Progenitor cell of endocrine pancreas (in vitro differentiated cells): ENCODE measurements around the gene SMC5. TPM values are rescaled to one million over a fixed set of nuclear protein-coding genes. Genes with fewer than 3 reads are reported as not detected.

ENCODE experiments used
- DNase-seq: peaks from one replicate; pipeline ENCODE4 v3.0.0; 2021; ENCODE audit warnings: low spot score; ENCODE audit not compliant: unreplicated experiment
- H3K27ac Mint-ChIP-seq: 2 replicates; pipeline ENCODE4 v1.8.0; 2021; ENCODE audit warnings: mild to moderate bottlenecking, moderate library complexity, mixed read lengths
- H3K27me3 Mint-ChIP-seq: 2 replicates; pipeline ENCODE4 v1.8.0; 2021; ENCODE audit warnings: mixed read lengths
- H3K36me3 Mint-ChIP-seq: 2 replicates; pipeline ENCODE4 v1.8.0; 2022; ENCODE audit warnings: mixed read lengths; ENCODE audit not compliant: insufficient read depth
- H3K4me1 Mint-ChIP-seq: 2 replicates; pipeline ENCODE4 v1.8.0; 2021; ENCODE audit warnings: low read depth, mixed read lengths
- H3K4me3 Mint-ChIP-seq: 2 replicates; pipeline ENCODE4 v1.8.0; 2021; ENCODE audit warnings: low read depth, mild to moderate bottlenecking, moderate library complexity, mixed read lengths
- H3K9me3 Mint-ChIP-seq: 2 replicates; pipeline ENCODE4 v1.8.0; 2021; ENCODE audit warnings: low read depth, mixed read lengths
- long read RNA-seq: library from polyadenylated mRNA; unstranded; transcript quantifications from one replicate; pipeline ENCODE4 v2.0.0, GENCODE V29; 2020
- total RNA-seq: library from RNA; stranded (reverse); gene quantifications from 2 replicates; pipeline ENCODE4 v1.2.1, GENCODE V29; 2021
- TF ChIP-seq, protein P1 (sequence below): fragments of 200-600 bp; sonication (generic); IDR thresholded peaks from one replicate; pipeline ENCODE4 v1.5.0; 2021; ENCODE audit warnings: antibody characterized with exemption, mild to moderate bottlenecking; ENCODE audit not compliant: unreplicated experiment

Gene SMC5
- total RNA-seq, result 39.6 and 42.8 TPM in 2 replicates
- long read RNA-seq, full-length matches to known transcripts, result 2 of 105 reads
- long read RNA-seq, partial matches to known transcripts, result 86 of 105 reads
- long read RNA-seq, other reads (novel, unspliced or antisense), result 17 of 105 reads

GRCh38 chr9:70258692-70259511, at the start of gene SMC5:
SMC5 (plus strand) TSS chr9:70258978; CDS start chr9:70259079, 101 bp downstream.
- Mint-ChIP-seq H3K27me3 (no peaks in the 10 kb centered on the region), H3K4me1 (peaks cover 61% of the 10 kb centered on the region), H3K4me3 (peak within 1 kb of the TSS; percentile 88), H3K27ac (peak within 1 kb of the TSS; percentile 97), H3K36me3 (peaks cover 19% of the 10 kb centered on the region), H3K9me3 (no peaks in the 10 kb centered on the region)
- peak; percentile 81 for DNase-seq
- TF ChIP-seq, protein P1, sequence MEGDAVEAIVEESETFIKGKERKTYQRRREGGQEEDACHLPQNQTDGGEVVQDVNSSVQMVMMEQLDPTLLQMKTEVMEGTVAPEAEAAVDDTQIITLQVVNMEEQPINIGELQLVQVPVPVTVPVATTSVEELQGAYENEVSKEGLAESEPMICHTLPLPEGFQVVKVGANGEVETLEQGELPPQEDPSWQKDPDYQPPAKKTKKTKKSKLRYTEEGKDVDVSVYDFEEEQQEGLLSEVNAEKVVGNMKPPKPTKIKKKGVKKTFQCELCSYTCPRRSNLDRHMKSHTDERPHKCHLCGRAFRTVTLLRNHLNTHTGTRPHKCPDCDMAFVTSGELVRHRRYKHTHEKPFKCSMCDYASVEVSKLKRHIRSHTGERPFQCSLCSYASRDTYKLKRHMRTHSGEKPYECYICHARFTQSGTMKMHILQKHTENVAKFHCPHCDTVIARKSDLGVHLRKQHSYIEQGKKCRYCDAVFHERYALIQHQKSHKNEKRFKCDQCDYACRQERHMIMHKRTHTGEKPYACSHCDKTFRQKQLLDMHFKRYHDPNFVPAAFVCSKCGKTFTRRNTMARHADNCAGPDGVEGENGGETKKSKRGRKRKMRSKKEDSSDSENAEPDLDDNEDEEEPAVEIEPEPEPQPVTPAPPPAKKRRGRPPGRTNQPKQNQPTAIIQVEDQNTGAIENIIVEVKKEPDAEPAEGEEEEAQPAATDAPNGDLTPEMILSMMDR, result no peak

DNA sequence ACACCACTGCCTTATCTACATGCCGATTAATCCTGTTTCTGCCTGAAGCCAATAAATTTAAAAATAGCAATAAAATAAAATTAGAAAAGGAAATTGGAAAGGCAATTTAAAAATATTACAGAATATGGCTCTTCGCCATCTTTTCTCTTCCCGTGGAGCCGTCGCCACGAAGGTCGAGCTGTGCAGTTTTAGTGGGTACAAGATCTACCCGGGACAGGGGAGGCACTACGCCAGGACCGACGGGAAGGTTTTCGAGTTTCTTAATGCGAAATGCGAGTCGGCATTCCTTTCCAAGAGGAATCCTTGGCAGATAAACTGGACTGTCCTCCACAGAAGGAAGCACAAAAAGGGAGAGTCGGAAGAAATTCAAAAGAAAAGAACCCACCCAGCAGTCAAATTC, 41.7 kb upstream of the SMC5 start:
- Mint-ChIP-seq H3K27me3 (no peaks in the 10 kb centered on the region), H3K36me3 (peaks cover 28% of the 10 kb centered on the region), H3K9me3 (peaks cover 18% of the 10 kb centered on the region), H3K4me1 (no peaks in the 10 kb centered on the region), H3K27ac (no peak overlapping the region), H3K4me3 (no peak overlapping the region)
- TF ChIP-seq, protein P1, result no peak
- no peak for DNase-seq

DNA sequence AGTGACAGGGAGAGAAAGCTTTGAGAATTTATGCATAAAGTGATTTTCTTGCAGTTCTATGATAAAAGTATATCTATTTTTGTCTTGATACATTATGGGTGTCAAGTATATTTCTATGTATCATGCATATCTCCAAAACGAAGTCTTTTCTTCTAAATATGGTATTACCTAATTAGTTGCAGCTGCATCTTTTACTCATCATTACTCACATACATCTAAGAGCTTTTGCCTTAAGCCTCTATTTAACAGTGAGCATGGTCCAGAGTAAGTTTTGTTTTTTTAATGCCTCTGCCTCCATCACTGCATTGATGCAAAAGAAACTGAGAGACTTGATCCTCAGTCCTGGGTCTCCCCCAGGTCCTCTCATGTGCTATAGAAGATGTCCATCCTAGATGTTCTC, 40.0 kb upstream of the SMC5 start:
- Mint-ChIP-seq H3K27ac (no peak overlapping the region), H3K4me1 (no peaks in the 10 kb centered on the region), H3K4me3 (no peak overlapping the region), H3K27me3 (no peaks in the 10 kb centered on the region), H3K36me3 (peaks cover 14% of the 10 kb centered on the region), H3K9me3 (peaks cover 5% of the 10 kb centered on the region)
- DNase-seq, result no peak
- TF ChIP-seq, protein P1, result no peak

DNA sequence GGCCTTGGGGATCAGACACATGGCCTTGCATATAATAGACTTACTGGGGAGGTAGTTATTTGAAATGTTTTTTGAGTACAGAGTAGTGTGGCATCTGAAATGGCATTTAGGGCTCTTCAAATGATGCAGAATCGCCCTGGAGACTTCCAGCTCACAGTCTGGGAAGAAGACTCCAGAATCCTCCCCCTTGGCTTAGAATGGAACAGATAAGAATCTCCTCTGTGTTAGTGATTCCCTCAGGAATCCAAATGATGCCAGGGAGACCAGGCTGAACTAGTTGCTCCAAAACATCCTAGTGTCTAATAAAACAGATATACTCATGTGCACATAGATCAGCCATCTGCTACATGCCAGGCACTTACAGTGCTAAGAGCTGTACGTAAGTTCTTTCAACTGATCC, 38.6 kb upstream of the SMC5 start:
- TF ChIP-seq, protein P1, result no peak
- Mint-ChIP-seq H3K27me3 (no peaks in the 10 kb centered on the region), H3K4me3 (no peak overlapping the region), H3K9me3 (peaks cover 3% of the 10 kb centered on the region), H3K27ac (no peak overlapping the region), H3K36me3 (peaks cover 4% of the 10 kb centered on the region), H3K4me1 (no peaks in the 10 kb centered on the region)
- no peak for DNase-seq

- Mint-ChIP-seq H3K27me3 (no peaks in the 10 kb centered on the region), H3K4me3 (no peak overlapping the region), H3K9me3 (peaks cover 7% of the 10 kb centered on the region), H3K4me1 (no peaks in the 10 kb centered on the region), H3K36me3 (peaks cover 3% of the 10 kb centered on the region), H3K27ac (no peak overlapping the region)
- no peak for DNase-seq
- TF ChIP-seq, protein P1, result no peak
These were observed 36.4 kb upstream of the SMC5 start for GRCh38 chr9:70222354-70222753.
